ENCODE measurements around the gene IQGAP1.
"Not testable (repeated sequence)": the region's sequence is repeated elsewhere in the genome, so short reads cannot be mapped to it uniquely, and the experiment has no call there.

The IQGAP1 gene

GRCh38 chr15:90410316-90410715 lies 22.3 kb downstream of the IQGAP1 start:
- not testable (repeated sequence) for FAIRE-seq

- no peak for FAIRE-seq
Measured at GRCh38 chr15:90411176-90411575, 23.1 kb downstream of the IQGAP1 start.

GRCh38 chr15:90412356-90413194 lies 24.5 kb downstream of the IQGAP1 start:
- no peak for FAIRE-seq

- peak; percentile 78 for FAIRE-seq
Measured at GRCh38 chr15:90413411-90414379, 25.7 kb downstream of the IQGAP1 start.

GRCh38 chr15:90414408-90415028 lies 26.5 kb downstream of the IQGAP1 start:
- FAIRE-seq, result no peak

GRCh38 chr15:90416052-90416451 lies 28.0 kb downstream of the IQGAP1 start:
- not testable (repeated sequence) for FAIRE-seq

- no peak for FAIRE-seq
Measured at GRCh38 chr15:90418627-90419026, 30.6 kb downstream of the IQGAP1 start.

- no peak for FAIRE-seq
Measured at GRCh38 chr15:90419206-90419605, 31.2 kb downstream of the IQGAP1 start.

- FAIRE-seq, result no peak
Measured at GRCh38 chr15:90419738-90420406, 31.8 kb downstream of the IQGAP1 start.

- no peak for FAIRE-seq
Measured at GRCh38 chr15:90420451-90420850, 32.4 kb downstream of the IQGAP1 start.

- no peak for FAIRE-seq
Measured at GRCh38 chr15:90421527-90421926, 33.5 kb downstream of the IQGAP1 start.

GRCh38 chr15:90422043-90422442 lies 34.0 kb downstream of the IQGAP1 start:
- FAIRE-seq, result no peak

- FAIRE-seq, result no peak
Measured at GRCh38 chr15:90422936-90423335, 34.9 kb downstream of the IQGAP1 start.

- FAIRE-seq, result no peak
Measured at GRCh38 chr15:90423801-90424319, 35.8 kb downstream of the IQGAP1 start.

- no peak for FAIRE-seq
Measured at GRCh38 chr15:90425726-90426346, 37.8 kb downstream of the IQGAP1 start.

GRCh38 chr15:90427185-90427584 lies 39.1 kb downstream of the IQGAP1 start:
- no peak for FAIRE-seq

GRCh38 chr15:90432253-90432652 lies 44.2 kb downstream of the IQGAP1 start:
- FAIRE-seq, result no peak

GRCh38 chr15:90435652-90436337 lies 47.8 kb downstream of the IQGAP1 start:
- FAIRE-seq, result no peak

- no peak for FAIRE-seq
Measured at GRCh38 chr15:90436952-90437351, 48.9 kb downstream of the IQGAP1 start.

GRCh38 chr15:90437516-90437915 lies 49.5 kb downstream of the IQGAP1 start:
- no peak for FAIRE-seq

- no peak for FAIRE-seq
Measured at GRCh38 chr15:90439946-90440345, 51.9 kb downstream of the IQGAP1 start.
